IMR-90 (cell line): ENCODE data around the gene VILL.
"Not testable (repeated sequence)": the region's sequence is repeated elsewhere in the genome, so short reads cannot be mapped to it uniquely, and the experiment has no call there.

Experiments
- BHLHE40 ChIP-seq: fragments of 150-350 bp; IDR thresholded peaks from 2 replicates; pipeline ENCODE4 v1.6.1; 2016; ENCODE audit warnings: mild to moderate bottlenecking, low read depth, low read length
- CEBPB ChIP-seq: IDR thresholded peaks from 2 replicates; pipeline ENCODE4 v1.6.1; 2012; ENCODE audit warnings: low read depth, low read length, improper control_type of control experiment
- CTCF ChIP-seq: conservative IDR thresholded peaks from 2 replicates; pipeline ENCODE4 v1.5.1; 2012; ENCODE audit warnings: mild to moderate bottlenecking, low read depth, low read length, improper control_type of control experiment
- ELK1 ChIP-seq: fragments of 150-350 bp; IDR thresholded peaks from 2 replicates; pipeline ENCODE4 v1.6.1; 2016; ENCODE audit warnings: low read depth, mild to moderate bottlenecking, low read length, moderate library complexity, borderline replicate concordance
- MXI1 ChIP-seq: IDR thresholded peaks from 2 replicates; pipeline ENCODE4 v1.6.1; 2012; ENCODE audit warnings: low read depth, mild to moderate bottlenecking, low read length, moderate library complexity, borderline replicate concordance
- POLR2A ChIP-seq: IDR thresholded peaks from 2 replicates; pipeline ENCODE4 v1.6.1; 2012; ENCODE audit warnings: mild to moderate bottlenecking, low read depth, low read length
- RAD21 ChIP-seq: IDR thresholded peaks from 2 replicates; pipeline ENCODE4 v1.6.1; 2012; ENCODE audit warnings: low read length, improper control_type of control experiment
- RFX5 ChIP-seq: IDR thresholded peaks from 2 replicates; pipeline ENCODE4 v1.8.0; 2012; ENCODE audit warnings: low read depth, mild to moderate bottlenecking, low read length, moderate library complexity
- SMC3 ChIP-seq: fragments of 150-350 bp; IDR thresholded peaks from 2 replicates; pipeline ENCODE4 v1.6.1; 2016; ENCODE audit warnings: low read depth, mild to moderate bottlenecking, antibody characterized with exemption, low read length, moderate library complexity

DNA sequence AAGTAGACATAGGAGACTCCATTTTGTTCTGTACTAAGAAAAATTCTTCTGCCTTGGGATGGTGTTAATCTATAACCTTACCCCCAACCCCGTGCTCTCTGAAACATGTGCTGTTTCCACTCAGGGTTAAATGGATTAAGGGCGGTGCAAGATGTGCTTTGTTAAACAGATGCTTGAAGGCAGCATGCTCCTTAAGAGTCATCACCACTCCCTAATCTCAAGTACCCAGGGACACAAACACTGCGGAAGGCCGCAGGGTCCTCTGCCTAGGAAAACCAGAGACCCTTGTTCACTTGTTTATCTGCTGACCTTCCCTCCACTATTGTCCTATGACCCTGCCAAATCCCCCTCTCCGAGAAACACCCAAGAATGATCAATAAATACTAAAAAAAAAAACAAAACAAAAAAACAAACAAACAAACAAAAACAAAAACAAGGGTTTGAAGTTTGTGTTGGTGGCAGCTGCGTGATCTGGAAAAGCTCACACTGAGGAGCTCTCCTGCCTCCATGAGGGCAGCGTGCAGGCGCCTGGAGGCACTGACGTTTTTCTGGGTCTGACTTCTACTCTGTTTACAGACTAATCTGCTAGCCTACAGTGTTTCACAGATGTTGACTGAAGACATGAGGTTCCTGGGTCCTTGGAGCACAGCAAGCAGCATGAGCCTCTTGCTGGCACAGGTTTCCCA, 63.4 kb downstream of the VILL start:
- not testable (repeated sequence) for TF ChIP-seq CTCF, BHLHE40, ELK1, RFX5, POLR2A, SMC3, RAD21, CEBPB, MXI1
